Smooth muscle cell (in vitro differentiated cells): Measurements from ENCODE around the gene CERK. TPM values are rescaled to one million over a fixed set of nuclear protein-coding genes. Genes with fewer than 3 reads are reported as not detected.

Source experiments
- DNase-seq: peaks from one replicate; lab custom pipeline; 2025; ENCODE audit not compliant: unreplicated experiment; lab: John Stamatoyannopoulos, UW
- H2AFZ ChIP-seq: fragments of 200-600 bp; sonication (generic); 2 replicates; pipeline ENCODE4 v1.6.0; 2016; ENCODE audit warnings: antibody characterized with exemption, low read depth, mild to moderate bottlenecking
- H3F3A ChIP-seq: fragments of 200-600 bp; sonication (generic); 2 replicates; pipeline ENCODE4 v1.6.0; 2017; ENCODE audit warnings: antibody characterized with exemption, low read depth
- H3K27ac ChIP-seq: fragments of 200-600 bp; sonication (generic); 2 replicates; pipeline ENCODE4 v1.5.1; 2016; ENCODE audit warnings: low read depth, mild to moderate bottlenecking
- H3K27me3 ChIP-seq: fragments of 200-600 bp; sonication (generic); 2 replicates; pipeline ENCODE4 v1.6.1; 2016; ENCODE audit warnings: low read depth, mild to moderate bottlenecking
- H3K36me3 ChIP-seq: fragments of 200-600 bp; sonication (generic); 2 replicates; pipeline ENCODE4 v1.5.1; 2016; ENCODE audit warnings: low read depth
- H3K4me1 ChIP-seq: fragments of 200-600 bp; sonication (generic); 2 replicates; pipeline ENCODE4 v1.5.1; 2016; ENCODE audit warnings: low read depth
- H3K4me2 ChIP-seq: fragments of 200-600 bp; sonication (generic); 2 replicates; pipeline ENCODE4 v1.6.0; 2016; ENCODE audit warnings: mild to moderate bottlenecking
- H3K4me3 ChIP-seq: fragments of 200-600 bp; sonication (generic); 2 replicates; pipeline ENCODE4 v1.5.1; 2016; ENCODE audit warnings: mild to moderate bottlenecking
- H3K79me2 ChIP-seq: fragments of 200-600 bp; sonication (generic); 2 replicates; pipeline ENCODE4 v1.6.0; 2016; ENCODE audit warnings: low read depth, mild to moderate bottlenecking
- H3K9ac ChIP-seq: fragments of 200-600 bp; sonication (generic); 2 replicates; pipeline ENCODE4 v1.6.0; 2016; ENCODE audit warnings: low read depth
- H3K9me3 ChIP-seq: fragments of 200-600 bp; sonication (generic); replicated peaks from 2 replicates; pipeline ENCODE4 v1.5.1; 2016; ENCODE audit warnings: low read depth
- H4K20me1 ChIP-seq: fragments of 200-600 bp; sonication (generic); 2 replicates; pipeline ENCODE4 v1.6.0; 2016; ENCODE audit warnings: low read depth
- CTCF ChIP-seq: fragments of 200-600 bp; sonication (generic); IDR thresholded peaks from 2 replicates; pipeline ENCODE4 v1.5.1; 2017; ENCODE audit warnings: borderline replicate concordance, mild to moderate bottlenecking, antibody characterized with exemption; ENCODE audit not compliant: insufficient read depth, poor library complexity, severe bottlenecking
- WGBS: methylation state at CpG from one replicate; pipeline ENCODE4 v1.1.7; 2016; ENCODE audit warnings: low lambda C conversion rate; 5-methylcytosine and 5-hydroxymethylcytosine counted together
- polyA plus RNA-seq: library from polyadenylated mRNA; unstranded; fragments of >200 nt; fragmentation: Nextera tagmentation; extraction: Ambion mirVana; gene quantifications from 2 replicates; pipeline ENCODE4 v1.2.1, GENCODE V29; 2016
- total RNA-seq: library from RNA; depleted of rRNA; stranded (reverse); fragments of >200 nt; gene quantifications from 2 replicates; pipeline ENCODE4 v1.2.3, GENCODE V29; 2014

CERK gene
- total and polyA plus RNA-seq, 2 experiments from 2014 or later: 25.4 to 25.6 TPM

- TF ChIP-seq CTCF: no peak
- no peak for DNase-seq
- H3K9me3 ChIP-seq: no peaks in the 10 kb centered on the region
- H2AFZ ChIP-seq: no peak overlapping the region
- no peak overlapping the region for H3K27ac ChIP-seq
- no peaks in the 10 kb centered on the region for H3K4me1 ChIP-seq
- H3K36me3 ChIP-seq: peaks cover 7% of the 10 kb centered on the region
- no peak overlapping the region for H3K4me2 ChIP-seq
- no peaks in the 10 kb centered on the region for H3K27me3 ChIP-seq
- H3F3A ChIP-seq: no peaks in the 10 kb centered on the region
- WGBS: 90% methylated on average over 17 of the region's 17 CpGs
- no peaks in the 10 kb centered on the region for H4K20me1 ChIP-seq
- no peak overlapping the region for H3K4me3 ChIP-seq
- no peak overlapping the region for H3K9ac ChIP-seq
- no peaks in the 10 kb centered on the region for H3K79me2 ChIP-seq
These were observed 44.2 kb downstream of the CERK start for GRCh38 chr22:46693634-46694415.

DNA sequence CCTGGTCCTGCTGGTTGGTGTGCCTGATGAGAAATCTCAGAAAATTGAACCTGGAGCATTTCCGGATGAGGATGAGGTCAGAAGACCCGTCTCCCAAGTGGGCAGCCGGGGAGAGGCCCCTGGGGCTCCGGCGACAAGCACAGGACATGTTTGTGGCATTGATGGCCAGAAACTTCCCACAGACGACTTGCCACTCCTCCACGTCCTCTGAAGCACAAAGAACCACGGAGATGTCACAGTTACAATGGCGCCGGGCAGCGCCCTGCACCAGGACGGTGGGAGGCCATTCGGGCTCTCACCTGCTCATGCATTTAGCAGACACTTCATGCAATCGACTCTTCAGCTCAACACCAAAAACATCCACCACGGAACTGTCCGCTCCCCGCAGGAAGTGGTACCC lies 46.5 kb downstream of the CERK start:
- Histone ChIP-seq H3K27me3 (no peaks in the 10 kb centered on the region), H3K27ac (no peak overlapping the region), H3K36me3 (peaks cover 7% of the 10 kb centered on the region), H3K9ac (no peak overlapping the region), H3K79me2 (no peaks in the 10 kb centered on the region), H2AFZ (no peak overlapping the region), H3K9me3 (no peaks in the 10 kb centered on the region), H3F3A (no peaks in the 10 kb centered on the region), H3K4me1 (no peaks in the 10 kb centered on the region), H3K4me3 (no peak overlapping the region), H4K20me1 (no peaks in the 10 kb centered on the region), H3K4me2 (no peak overlapping the region)
- no peak for DNase-seq
- WGBS: 89% methylated on average over 17 of the region's 17 CpGs
- no peak for TF ChIP-seq CTCF

DNA sequence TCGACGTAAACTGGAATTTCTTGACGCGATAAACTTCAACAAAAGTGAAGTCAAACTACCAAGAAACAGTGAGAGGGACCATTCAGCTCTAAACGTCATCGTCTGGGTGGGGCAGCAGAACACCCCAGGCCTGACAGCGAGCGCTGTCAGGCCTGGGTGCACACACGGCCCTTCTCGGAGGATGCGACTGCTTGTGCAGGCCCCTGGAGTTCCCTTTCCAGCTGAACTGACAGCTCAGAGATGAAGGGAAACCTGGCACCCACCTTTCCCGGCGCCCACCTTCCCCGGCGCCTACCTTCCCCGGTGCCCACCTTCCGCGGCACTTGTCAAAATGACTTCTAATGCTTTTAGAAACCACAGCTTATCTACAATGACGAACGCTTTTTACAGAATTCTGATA lies 47.9 kb downstream of the CERK start:
- Histone ChIP-seq H3K27me3 (no peaks in the 10 kb centered on the region), H2AFZ (no peak overlapping the region), H3F3A (no peaks in the 10 kb centered on the region), H3K9ac (no peak overlapping the region), H3K4me3 (no peak overlapping the region), H3K4me1 (no peaks in the 10 kb centered on the region), H3K4me2 (no peak overlapping the region), H3K27ac (no peak overlapping the region), H3K79me2 (no peaks in the 10 kb centered on the region), H3K9me3 (no peaks in the 10 kb centered on the region), H4K20me1 (no peaks in the 10 kb centered on the region), H3K36me3 (peaks cover 7% of the 10 kb centered on the region)
- 99% methylated on average over 20 of the region's 20 CpGs for WGBS
- no peak for DNase-seq
- no peak for TF ChIP-seq CTCF

- H3K4me1 ChIP-seq: no peaks in the 10 kb centered on the region
- no peak overlapping the region for H3K4me3 ChIP-seq
- H3K79me2 ChIP-seq: no peaks in the 10 kb centered on the region
- no peaks in the 10 kb centered on the region for H4K20me1 ChIP-seq
- H3K27ac ChIP-seq: no peak overlapping the region
- DNase-seq: no peak
- H3K27me3 ChIP-seq: no peaks in the 10 kb centered on the region
- H3K4me2 ChIP-seq: no peak overlapping the region
- TF ChIP-seq CTCF: no peak
- H3K9me3 ChIP-seq: no peaks in the 10 kb centered on the region
- peaks cover 7% of the 10 kb centered on the region for H3K36me3 ChIP-seq
- no peak overlapping the region for H2AFZ ChIP-seq
- no peak overlapping the region for H3K9ac ChIP-seq
- no peaks in the 10 kb centered on the region for H3F3A ChIP-seq
- 92% methylated on average over 11 of the region's 11 CpGs for WGBS
These were observed 49.1 kb downstream of the CERK start for GRCh38 chr22:46688949-46689348.
